Right hindlimb (tissue), 1 donor: Measurements from ENCODE around the gene TREML2.
"Not testable (repeated sequence)": the region's sequence is repeated elsewhere in the genome, so short reads cannot be mapped to it uniquely, and the experiment has no call there.

Experiments used
- DNase-seq: peaks from one replicate; pipeline ENCODE4 v3.0.0-alpha.2; 2018

Gene TREML2

DNA sequence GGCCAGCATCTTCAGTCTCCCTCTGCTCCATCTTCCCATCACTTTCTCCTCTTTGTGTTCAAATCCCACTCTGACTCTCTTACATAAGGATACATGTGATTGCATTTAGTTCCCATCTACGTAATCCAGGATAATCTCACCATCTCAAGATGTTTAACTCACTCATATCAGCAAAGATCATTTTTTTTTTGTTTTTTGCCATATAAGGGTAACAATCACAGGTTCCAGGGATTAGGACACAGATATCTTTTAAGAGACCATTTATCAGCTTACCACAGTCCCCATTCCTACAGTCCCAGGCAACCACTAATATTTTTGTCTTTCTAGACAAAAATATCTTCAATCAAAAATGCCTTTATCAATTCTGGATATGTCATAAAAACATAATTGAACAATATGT is 3.2 kb upstream of the TREML2 start:
- no peak for DNase-seq

DNA sequence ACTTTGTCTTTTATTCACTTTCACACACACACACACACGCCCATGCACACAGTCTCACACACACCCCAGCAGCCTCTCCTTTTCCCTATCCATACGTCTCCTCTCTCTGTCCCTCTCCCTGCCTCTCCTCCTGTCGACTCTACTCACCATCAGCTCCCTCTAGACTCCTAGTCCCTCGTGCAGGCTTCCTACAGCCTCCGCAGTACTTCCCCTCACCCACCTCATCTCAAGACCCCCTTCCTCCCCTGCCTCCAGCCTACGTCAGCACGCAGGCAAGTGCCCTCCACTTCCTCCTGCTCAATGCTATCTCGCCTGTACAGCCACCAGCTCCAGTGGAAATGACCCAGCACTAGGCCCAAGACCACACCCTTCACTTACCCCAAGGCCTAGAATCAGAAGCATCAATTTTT is 820 bp upstream of the TREML2 start:
- no peak for DNase-seq

DNA sequence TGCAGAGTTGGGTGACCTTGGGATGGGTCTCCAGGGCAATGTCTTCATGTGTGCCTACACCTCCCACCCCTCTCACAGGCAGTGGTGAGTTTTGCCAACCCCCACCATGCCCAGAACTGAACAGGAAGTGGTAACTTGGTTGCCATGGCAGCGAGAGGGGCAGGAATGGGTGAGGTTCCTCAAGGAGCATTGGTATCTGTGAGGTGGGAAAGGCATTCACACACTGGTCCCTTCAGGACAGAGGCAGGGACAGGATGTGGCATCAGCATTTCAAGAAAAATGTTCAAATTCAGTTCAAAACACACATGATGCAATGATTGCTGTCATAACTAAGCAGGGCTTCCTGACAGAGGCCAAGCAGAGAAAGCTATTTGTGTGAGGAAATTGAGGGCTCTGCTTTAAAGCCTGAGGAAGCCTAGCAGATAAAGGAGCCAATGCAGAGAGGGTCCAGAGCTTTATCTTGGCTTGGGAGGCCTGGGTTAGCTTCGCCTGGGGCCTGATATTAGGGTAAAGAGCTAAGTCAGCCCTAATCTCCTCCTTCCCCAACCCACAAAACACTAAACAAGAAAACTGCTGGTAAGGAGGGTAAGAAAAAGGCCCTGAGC is 551 bp downstream of the TREML2 start:
- DNase-seq: no peak

DNA sequence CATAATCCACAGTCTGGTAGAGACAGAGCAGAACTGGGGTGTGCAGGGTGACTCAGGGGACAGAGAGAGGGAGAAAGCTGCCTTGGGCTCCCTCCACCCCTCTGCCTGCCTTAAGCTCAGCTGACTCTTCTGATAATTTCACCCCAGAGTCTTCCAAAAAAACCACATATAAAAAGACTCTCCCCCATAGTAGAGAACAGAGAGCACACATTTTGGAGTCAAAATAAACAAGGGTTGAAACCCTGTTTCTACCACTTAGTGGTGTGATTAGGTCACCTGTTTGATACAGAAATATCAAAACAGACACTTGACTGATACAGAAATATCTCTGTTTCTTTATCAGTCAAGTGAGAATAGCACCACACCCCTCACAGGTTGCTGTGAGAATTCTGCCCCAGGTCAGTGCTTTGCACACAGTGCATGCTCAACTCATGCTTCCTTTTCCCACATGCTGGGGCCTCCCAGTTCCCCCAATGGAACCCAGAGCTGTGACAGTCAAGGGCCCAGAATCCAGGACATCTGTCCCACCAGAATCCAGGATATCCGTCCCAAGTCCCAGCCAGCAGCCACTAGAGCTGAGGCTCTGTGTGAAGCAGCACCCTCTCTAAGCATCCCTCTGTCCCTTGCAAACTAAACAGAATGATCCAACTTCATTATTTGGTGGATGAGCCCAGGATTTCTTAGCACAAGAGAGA is 1.2 kb downstream of the TREML2 start:
- no peak for DNase-seq

DNA sequence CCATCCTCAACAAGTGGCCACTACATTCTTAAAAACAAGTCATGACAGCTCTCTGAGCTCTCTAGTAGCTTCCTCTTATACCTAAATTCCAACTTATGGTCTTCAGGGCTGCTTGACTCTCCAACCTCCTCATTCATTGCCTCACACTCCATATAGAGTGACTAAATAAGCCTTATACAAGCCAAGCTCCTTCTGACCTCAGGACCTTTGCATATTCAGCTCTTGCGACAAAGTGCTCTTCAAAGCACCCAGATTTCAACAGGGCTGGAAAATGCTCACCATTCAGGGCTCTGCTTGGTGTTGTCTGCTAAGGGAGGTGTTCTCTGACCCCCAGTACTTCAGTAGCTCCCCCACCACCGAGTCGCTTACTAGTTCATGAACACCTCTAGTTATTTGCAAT is 3.7 kb downstream of the TREML2 start:
- no peak for DNase-seq

DNA sequence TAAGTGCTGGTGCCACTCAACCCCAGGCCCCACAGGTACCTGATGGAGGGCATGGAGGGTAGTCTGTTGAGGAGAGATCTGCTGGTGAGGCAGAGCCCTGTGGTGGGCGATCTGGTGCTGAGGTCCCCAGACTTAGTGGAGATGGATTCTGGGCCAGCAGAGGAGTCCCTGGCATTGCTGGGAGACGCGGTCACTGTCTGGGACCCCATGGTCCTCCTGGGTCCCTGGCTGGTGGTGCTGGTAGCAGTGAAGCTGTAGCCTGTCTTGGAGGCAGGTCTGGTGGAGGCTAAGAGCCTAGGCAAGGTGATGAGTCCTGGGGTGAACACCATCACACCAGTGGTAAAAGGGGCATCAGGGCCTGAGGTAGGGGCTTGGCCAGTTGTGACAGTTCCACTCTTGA is 6.6 kb downstream of the TREML2 start:
- DNase-seq: no peak

DNA sequence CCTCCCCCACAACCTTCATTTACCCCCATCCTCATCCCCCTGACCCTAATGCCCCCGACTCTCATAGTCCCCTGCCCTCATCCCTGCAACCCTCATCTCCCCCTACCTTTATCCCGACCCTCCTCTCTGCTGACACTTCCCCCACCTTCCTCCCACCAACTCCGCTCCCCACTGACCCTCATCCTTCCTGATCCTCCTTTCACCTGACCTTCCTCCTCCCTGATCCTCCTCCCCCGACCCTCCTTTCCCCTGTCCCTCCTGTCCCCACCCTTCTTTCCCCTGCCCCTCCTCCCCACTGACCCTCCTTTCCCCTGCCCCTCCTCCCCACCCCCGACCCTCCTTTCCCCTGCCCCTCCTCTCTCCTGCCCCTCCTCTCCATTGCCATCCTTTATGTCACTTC is 7.1 kb downstream of the TREML2 start:
- no peak for DNase-seq

DNA sequence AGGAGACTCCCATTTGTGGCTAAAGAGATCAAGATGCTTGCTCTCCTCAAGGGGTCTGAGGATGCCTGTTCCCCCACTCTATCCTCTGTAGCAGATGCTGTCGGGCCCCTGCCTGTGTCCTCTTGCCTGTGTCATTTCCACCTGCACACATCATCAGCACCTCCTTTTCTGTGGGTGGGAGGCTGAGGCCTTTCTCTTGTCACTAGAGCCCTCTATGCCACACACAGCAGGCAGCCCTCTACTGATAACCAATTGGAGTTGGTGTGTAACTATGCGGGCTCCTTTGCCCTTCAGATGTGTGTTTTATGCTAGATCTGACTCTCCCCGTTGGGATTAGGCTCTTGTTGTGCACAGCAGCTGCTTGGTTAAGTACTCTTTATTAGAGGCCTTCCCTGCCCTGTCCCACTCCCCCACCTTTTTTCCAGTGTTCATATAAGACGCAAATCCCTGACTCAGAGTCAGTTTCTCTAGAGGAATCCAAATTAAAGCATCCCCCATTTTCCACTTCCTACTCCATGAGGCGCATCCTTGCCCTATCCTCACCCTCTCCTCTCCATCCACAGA is 7.7 kb downstream of the TREML2 start:
- DNase-seq: no peak

DNA sequence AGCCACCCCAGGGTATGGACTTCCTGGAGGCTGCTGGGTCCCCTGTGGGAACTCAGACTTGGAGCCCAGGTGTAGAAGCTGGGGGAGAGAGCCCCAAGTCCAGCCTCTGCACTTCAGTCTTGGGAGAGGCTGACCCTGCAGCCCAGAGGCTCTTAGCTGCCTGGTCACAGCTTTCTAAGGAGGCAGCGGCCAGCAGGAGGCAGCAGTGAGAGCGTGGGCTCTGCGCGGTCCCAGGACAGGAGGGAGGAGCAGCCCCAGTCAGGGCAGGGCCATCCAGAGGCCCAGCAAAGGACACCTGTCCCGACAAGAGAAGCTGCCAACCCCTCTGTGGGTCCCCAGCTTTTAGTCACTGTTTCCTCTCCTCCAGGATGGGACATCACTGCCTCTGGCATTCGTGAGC is 9.4 kb downstream of the TREML2 start:
- DNase-seq: no peak

DNA sequence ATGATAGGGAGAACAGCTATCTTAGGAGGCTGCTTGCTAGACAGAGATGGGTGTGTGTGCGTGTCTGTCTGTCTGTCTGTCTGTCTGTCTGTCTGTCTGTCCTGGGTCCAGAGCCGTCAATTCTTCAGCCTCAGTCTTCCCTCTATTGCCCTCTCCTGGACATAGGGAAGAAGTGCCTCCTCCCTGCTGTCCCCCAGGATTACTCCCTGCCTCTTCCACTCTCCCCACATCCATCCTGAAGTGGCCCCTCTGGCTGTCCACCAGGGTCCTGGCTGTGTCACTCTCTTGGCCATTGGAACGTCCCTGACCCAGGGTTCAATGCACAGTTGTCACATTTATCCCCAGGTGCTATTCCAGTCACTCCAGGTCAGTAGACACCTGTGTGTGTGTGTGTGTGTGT is 10.2 kb downstream of the TREML2 start:
- no peak for DNase-seq

DNA sequence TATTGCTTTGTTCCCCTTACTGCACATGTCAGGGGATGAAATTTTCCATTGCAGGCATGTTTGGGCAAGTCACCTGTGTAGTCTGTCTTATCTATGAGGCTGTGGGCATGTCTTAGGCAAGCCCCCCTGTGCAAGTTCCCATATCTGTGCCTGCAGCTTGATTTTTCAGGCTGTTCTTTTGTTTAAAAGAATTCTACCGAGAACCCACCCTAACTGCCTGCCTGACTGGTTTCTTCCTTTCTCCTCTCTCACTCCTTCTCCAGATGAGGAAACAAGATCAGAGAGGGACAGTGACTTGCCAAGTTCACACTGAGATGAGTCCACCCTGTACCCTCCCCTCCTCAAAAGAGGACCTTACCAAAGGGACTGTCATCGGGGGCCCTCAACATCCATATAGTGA is 11.0 kb downstream of the TREML2 start:
- no peak for DNase-seq

DNA sequence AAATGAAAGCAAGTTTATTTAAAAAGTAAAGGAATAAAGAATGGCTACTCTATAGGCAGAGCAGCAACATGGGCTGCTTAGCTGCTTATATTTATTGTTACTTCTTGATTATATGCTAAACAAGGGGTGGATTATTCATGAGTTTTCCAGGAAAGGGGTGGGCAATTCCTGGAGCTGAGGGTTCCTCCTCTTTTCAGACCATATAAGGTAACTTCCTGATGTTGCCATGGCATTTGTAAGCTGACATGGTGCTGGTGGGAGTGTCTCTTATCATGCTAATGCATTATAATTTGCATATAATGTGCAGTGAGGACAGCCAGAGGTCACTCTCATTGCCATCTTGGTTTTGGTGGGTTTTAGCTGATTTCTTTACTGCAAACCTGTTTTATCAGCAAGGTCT is 11.9 kb downstream of the TREML2 start:
- DNase-seq: not testable (repeated sequence)

DNA sequence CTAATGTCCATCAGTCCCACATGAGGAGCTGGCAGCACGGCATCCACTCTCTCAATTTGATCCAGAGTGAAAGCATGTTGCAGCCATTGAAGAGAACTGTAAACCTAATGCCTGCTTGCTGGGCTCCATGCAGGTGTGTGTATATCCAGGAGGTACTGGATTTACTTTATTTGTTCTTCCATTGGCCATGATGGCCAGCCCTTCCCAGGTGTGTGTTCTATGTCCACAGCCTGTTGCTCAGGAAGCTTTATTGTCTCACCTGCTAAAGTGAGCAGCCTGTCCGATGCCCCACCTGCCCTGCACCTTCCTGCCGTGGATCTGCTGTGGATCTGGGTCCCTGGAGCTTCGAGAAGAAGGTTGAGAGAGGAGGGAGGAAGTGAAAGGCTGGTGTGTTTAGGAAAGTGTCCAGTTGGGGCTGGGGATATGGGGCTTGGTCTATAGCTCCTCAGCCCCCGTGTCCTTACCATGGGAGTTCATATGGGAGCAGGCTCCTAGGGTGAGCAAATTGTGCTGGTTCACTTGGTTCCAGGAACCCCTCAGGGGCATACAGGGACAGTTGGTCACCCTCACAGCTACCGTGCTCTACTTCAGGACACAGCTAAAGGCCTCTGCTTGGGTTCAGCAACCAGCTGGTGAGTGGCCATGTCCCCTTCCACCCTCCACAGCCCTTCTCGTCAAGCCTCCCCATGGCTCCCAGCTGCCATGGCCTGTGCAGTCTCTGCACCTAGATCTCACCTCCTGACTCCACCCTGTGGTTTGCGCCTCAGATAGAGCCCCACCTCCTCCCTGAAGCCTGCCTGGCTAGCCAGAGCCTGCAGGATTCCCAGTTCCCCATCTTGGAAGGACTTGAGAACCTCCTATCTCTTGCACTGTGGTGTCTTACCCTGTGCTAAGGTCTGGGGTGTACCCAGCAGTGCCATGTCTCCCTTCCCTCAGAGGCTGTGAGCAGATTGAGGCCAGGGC is 12.7 kb downstream of the TREML2 start:
- DNase-seq: no peak

DNA sequence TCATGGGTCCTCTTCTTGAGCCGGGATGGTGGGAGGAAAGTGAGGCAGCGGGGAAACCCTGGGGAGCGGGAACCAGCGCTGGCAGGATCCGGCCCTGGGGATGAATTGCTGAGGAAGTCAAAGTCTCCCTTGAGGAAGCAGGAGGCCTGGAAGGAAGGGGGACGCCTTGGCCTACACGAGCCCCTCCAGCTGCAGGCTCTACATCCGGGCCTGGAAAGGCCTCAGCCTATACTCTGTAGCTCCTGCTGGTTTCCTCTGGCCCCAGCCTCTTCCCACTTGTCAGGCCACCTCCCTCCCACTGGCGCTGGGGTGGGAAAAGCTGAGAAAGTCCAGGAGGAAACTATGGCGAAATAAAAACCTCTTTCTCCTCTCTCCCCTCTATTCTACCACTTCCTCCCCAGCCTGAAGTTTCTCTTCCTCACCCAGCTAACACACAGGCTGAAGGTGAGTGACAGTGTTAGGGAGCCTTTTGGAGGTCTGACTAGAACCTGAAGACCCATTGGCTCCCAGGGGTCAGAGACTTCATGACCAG is 14.9 kb downstream of the TREML2 start:
- no peak for DNase-seq

DNA sequence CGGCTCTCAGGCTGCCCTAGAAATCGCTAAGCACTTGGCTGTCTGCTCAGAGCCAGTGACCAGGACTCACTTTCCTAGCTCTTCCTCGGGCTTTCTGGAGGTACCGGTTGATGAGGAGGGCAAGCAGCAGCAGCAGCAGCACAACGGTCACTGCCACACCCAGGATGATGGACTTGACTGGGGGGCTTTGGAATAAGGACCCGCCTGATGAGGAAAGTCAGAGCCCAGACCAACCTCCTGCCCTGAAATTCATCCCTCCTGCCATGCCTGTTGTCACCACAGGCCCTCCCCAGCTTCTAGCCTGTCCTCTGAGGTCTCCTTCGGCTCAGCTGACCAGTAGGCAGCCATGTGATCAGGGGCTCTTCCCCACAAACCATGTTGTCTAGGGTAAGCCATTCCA is 16.2 kb downstream of the TREML2 start:
- no peak for DNase-seq

DNA sequence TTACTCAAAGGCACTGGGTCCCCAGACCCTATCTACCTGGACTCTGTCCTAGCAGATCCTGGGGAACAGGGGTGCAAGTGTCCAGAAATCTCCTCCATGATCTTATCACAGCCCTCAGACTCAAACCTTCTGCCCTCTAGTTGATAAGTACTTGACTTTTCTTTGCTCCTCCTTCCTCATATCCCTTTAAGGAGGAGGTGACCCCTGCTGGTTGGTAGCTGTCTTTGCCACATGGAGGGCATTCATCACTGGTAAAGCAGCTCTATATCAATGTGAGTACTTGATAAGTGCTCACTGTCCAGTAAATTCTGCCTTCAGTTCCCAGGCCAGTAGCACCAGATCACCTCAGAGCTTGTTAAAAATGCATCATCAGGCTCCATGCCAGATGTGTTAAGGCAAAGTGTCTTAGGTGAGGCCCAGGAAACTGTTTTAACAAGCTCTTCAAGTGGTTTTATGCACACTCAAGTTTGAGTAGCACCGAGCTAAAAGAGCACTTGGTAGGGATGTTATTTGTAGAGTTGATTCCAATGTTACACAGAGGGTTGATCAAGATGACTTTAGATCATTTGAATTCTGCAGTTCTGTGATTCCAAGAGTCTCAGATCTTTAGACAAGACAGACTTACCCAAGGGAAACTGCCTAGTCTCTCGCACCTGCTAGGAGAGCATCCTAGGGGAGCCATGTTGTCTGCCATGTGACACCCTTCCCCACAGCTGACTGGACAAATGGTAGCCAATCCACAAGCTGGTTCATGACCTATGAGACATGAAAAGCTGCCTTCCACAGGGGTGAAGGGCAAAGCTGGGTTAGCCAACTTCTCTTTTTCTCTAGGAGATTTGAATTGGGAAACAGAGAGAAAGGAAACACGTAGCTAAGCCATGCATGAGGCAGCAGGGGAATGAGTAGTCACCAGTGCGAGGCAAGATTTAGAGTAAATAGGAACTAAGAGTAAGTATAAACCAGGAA is 18.6 kb downstream of the TREML2 start:
- DNase-seq: no peak

DNA sequence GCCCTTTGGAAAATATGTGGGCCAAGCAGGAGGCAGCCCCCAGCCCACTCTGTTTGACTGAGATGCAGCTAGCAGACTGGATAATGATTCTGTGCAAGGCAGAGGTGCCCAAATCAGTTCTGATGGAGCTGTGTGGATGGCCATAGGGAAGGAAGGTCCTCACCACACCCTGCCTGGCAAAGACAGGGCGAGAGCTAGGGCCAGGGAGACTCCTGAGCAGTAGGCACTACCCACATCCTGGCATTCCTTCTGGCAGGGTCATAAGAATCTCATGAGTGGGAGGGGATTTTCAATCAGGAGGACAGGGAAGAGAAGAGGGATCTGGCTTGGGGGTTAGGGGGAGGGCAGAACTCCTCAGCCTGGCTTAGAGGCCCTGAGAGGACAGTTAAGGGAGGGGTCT is 19.4 kb downstream of the TREML2 start:
- no peak for DNase-seq

DNA sequence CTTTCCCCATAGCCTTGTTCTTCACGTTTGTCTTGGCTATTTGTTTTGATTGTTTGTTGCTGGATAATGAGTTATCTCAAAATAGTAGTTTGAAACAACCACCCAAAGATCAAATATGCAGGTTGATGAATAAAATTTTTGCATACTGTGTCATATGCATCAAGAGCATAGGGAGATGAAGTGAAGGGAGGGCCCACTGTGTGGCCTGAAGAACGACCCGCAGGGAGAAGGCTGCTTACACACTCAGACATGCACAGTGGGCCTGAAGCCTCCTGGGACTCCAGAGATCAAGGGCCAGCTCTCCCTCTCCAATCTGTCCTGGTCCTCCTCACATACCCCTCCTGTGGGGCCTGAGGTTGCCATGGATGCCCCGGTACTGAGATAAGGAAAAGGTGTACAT is 21.8 kb downstream of the TREML2 start:
- no peak for DNase-seq

DNA sequence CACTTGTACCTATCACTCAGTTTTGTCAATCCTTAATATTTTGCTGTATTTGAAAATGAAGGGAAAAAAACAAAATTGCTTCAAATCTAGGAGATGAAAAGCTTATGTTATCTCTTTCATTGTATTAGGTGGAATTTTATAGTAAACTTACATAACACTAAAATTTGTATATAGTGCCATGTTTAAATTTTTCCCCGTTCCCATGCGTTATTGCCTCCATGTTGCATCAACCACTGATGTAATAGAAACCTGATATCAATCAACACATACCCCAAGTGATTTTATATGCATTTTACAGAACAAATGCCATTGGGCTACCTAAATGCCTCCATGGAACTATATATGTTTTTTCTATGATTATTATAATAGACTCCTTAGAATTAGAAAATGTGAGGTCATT is 23.3 kb downstream of the TREML2 start:
- DNase-seq: no peak

DNA sequence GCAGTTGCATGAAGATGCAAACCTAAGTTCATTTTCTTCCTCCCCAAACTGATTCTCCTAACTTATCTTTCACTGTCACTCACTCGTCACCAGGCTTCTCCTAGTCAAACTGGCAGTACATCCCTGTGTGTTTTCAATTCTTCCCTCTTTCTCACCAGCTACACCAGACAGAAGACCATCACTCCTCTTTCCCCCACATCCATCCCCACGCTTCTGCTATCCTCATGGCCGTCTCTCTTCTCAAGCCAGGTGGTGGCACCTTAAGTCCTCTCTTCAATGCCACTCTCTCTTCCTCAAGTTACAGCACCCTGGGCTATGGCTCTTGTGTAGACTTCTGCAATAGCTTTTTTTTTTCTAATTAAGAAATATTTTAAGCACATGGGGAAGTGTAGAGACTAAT is 23.7 kb downstream of the TREML2 start:
- DNase-seq: no peak

DNA sequence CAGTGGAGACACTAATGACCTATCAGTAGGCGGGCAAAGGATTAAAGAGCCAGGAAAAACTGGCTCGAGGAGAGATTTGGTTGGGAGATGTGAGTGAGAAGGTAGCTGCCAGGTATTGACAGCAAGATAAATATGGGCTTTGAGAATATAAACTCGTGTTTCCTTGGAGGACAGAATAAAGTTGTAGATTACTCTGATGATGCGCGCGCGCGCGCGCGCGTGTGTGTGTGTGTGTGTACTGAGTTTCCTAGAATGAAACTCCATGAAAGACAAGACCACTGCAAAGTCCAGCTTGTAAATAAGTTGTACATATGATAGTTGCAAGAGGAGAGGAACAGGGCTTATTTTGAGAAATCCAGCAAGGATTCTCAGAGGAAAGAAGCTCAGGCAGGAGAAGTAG is 24.8 kb downstream of the TREML2 start:
- DNase-seq: no peak

DNA sequence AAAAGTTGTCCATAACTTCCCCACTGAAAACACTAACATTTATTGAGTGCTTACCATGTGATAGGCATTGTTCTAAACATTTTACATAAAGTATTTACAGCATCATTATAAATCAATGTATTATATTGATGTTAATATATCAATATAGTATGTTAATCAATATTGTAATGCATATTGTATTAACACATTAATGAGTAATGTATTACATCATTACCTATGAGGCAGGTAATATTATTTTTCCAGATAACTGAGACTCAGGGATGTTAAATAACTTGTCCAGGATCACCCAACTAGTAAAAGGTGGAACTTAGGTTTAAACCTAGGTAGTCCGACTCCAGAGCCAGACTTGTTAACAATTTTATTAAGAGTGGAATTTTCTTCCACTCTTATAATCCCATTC is 25.9 kb downstream of the TREML2 start:
- DNase-seq: no peak
